Fibroblast of pulmonary artery (primary cell): ENCODE results near the gene NEMP1.

ENCODE experiments used
- DNase-seq: peaks from one replicate; pipeline ENCODE4 v3.0.0-alpha.2; 2010; ENCODE audit warnings: low read depth
- H3K4me3 ChIP-seq: replicated peaks from 2 replicates; pipeline ENCODE4 v1.5.1; 2011; ENCODE audit warnings: low read depth, mild to moderate bottlenecking, control low read depth, low read length, moderate library complexity
- CTCF ChIP-seq: IDR thresholded peaks from 2 replicates; pipeline ENCODE4 v1.5.1; 2011; ENCODE audit warnings: mild to moderate bottlenecking, control low read depth, low read length, inconsistent platforms; ENCODE audit errors: missing control alignments

Gene NEMP1

GRCh38 chr12:57005980-57006808 is 72.4 kb downstream of the NEMP1 start, which contains the start of gene ZBTB39:
Gene ZBTB39, minus strand, starts transcription at chr12:57006546. Its CDS starts 1,629 bp downstream, at chr12:57004917.
- DNase-seq = peak; percentile 55
- TF ChIP-seq CTCF = peak; percentile 17
- peak within 1 kb of the TSS; percentile 80 for H3K4me3 ChIP-seq
